HG03064 (cell line): ENCODE measurements around the gene ABHD16A.

ENCODE experiments used
- ATAC-seq: cut with Tn5 transposase; IDR thresholded peaks from one replicate; pipeline ENCODE4 v1.9.1; 2021; ENCODE audit warnings: low read depth; ENCODE audit not compliant: unreplicated experiment

ABHD16A gene

GRCh38 chr6:31663961-31664789 lies 38.9 kb downstream of the ABHD16A start:
- ATAC-seq: no peak

DNA sequence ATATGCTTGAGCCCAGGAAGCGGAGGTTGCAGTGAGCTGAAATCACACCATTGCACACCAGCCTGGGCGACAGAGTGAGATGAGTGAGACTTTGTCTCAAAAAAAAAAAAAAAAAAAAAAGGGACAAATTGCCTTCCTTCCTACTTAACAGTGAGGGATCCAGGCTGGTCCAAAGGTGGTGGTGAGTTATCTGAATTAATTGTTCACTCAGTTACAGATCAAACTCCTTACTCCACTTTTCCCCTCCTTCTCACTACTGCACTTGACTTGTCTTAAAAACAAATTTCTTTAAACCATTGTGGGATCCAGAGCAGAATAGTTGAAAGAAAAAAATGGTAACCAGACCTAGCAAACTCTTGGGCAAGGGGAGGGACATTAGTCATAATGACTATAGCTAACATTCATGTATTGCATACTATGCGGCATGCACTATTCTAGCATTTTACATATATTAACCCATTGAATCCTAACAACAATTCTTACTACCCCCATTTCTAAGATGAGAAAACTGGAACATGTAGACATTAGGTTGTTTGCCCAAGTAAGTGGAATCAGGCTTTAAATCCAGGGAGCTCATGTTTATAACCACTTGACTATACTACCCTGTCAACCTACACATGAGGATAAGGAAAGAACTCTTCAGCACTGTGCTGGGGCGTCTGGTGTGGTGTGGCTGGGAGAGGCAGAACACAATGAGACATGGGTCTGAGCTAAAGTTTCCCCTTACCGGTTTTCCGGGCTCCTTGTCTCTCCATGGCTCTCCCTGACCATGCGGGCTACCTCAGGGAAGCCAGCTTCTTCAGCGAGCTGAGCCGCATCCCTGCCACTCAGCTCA lies 39.8 kb downstream of the ABHD16A start:
- ATAC-seq: no peak

DNA sequence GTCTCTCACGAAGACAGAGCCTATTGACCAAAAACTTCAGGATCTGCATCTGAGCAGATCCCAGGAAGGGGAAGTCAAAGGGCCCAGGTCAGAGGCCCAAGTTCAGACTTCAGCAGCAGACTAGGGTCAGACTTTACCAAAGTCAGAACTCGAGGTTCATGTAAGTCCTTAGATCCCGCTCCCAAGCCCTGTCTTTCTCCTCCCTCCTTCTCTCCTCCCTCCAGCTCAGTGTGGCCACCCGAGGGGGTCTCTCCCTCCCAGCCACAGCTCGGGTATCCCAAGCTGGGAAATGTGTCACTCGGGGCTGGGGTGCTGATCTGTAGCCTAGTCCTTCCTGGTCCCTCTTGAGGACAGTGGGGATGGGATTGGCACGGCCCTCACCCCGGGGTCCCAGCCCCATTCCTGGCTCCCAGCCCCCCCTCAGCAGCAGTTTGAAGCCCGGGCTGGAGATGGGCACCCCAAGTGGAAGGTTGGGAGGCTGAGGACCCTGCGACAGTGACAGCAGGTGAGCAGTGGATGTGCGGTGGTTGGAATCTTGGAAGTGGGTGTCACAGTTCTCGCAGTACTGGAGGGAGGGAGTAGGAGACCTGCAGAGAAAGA lies 40.9 kb downstream of the ABHD16A start:
- no peak for ATAC-seq

DNA sequence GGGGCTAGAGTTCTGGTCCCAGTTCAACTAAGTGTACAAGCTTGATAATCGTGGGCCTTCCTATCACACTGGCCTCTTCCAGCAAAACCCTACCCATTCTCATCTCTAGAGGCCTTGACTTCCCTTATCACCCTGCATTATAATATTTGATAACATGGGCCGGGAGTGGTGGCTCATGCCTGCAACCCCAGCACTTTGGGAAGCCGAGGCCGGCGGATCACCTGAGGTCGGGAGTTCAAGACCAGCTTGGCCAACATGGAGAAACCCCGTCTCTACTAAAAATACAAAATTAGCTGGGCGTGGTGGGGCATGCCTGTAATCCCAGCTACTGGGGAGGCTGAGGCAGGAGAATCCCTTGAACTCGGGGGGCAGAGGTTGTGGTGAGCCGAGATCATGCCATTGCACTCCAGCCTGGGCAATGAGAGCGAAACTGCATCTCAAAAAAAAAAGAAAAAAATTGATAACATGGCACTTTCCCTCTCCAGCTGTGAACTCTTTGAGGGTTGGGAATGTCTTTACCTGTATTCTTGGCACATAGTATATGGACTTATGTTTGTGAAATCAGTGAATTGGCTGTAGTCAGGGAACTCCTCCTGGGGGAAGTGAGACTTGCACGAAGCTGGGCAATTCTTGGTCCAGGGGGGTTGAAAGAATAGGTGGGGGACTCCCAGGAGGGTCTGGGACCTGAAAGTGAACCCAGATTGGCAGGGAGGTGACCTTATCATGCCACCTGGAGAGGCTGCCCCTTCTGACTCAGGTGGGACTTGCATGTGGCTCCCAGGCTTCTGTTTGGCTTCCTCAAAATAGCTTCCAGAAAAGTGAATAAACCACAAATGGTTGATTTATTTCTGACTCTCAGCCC lies 41.6 kb downstream of the ABHD16A start:
- ATAC-seq: no peak

DNA sequence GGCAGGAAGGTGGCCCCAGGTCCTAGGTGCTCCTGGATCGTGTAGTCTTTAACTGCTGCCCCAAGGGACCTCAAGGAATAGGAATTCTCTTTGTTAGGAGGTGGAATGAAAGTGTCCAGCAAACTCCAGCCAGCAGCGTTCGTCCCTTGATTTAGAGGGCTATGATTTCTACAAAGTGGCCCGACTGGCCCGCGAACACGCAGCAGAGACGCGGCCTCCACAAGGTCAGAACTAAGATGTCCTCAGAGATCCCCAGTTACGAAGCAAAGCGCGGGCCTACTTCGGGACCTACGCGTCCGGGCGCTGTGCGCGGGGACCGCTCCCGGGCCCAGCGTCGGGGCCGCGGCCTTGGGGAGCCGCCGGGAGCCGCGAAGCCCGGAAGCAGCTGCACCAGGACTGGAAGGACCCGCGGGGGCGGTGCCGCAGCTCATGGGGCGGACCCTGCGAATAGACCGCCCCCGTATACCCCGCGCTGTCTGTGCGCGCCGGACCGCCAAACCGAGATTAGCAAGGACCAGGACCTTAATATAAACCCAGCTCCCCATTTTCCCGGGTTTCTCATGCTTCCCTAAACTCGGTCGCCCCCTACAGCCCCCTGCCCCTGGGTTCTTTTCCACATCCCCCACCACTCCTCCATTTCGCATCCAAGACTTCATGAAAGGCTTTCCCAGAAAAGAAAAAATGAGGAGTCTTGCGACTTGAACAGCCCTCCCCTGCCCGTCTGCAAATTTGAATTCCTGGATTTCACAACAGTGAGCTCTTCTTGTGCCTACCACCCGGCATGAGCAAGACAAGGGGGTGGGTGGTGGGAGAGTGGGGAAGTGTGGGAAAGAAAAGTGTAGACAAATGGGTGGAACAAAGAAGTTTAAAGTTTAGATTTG lies 42.5 kb downstream of the ABHD16A start, which contains the start of gene C6orf47:
C6orf47 (minus strand) TSS at position 398 of the 881 bp plus-strand sequence. CDS start 831 bp downstream, outside the sequence.
- ATAC-seq: peak; percentile 44

DNA sequence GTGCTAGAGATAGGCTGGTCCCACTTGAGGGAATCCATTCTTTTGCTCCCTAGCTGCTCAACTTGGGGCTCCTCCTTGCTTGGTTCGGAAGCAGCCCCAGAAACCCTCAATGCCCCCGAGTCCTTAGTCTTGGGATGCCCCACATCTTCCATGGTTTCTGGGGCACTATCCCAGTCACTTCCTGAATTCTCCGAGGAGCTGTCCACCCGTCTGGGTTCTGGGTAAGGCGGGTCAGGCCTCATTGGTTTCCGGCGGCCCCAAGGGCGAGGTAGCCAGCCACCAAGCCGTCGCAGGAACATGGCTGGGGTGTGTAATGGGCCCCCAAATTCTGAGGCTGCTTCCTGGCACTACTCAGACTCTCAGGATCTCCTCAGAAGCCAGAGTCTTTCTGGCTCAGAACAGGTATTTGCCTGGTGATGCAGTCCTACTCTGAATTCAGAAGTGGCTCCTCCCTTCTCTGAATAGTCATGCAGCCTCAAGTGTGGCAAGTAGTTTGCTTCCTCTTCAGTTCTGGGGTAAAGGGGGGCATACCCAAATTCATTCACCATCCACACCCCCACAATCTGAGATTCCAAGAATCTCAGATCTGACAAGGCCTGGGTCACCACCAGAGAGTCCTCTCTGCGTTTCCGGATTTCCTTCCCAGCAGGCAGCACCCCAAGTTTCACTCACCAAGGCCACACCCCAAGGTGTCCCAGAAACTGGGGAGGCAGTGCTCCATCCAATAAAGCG lies 43.3 kb downstream of the ABHD16A start:
- no peak for ATAC-seq

DNA sequence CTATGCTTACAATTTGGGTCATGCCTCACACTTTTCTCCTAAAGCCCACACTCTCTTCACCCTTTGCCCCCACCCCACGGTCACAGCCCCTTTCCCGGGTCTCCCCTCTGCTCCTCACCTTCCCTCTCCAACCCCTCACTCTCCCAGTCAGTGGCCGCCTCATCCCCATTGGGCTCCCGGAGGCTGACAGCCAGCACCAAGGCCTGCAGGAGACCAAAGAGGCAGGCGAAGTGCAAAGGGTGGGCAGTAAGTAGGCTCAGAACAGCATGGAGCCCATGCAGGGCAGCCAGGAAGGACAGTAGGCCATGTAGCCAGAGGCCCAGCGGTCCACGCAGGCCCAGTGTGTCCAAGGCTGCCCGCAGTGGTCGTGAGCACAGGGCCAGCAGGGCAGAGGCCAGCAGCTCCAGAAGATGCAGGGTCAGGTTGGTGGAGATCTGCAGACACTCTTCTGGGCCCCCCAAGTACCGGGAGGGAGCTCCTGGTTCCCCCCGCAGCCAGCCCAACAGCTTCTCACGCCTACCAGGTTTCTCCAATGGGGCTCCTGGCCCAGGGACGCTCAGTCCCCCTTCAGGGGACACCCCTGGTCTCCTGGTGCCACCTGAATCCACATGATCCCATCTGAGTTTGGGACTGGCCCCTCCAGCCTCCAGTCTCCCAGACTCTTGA lies 44.0 kb downstream of the ABHD16A start:
- no peak for ATAC-seq

DNA sequence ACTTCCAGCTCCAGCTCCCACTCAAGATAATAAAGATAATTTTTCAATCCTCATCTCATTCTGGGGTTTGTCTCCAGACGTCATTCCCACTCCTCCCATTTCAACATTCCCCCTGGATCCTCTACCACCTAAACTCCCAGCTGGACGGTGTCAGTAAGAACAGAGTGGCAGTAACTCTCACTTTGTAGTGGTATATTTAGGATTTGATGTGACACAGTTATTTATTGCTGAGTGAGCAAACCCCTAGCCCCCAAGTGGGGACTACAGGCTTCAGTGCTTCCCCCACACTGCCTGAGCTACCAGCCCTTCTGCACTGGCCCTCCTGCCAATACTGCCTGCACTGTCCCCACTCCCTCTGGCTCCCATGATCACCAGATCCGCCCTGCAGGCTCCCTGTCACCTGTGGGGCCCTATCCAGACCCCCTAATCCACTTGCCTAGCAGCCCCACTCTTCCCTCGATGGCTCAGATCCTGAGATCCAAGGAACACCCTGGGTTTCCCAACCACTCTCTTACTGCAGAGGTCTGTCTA lies 44.9 kb downstream of the ABHD16A start:
- no peak for ATAC-seq

DNA sequence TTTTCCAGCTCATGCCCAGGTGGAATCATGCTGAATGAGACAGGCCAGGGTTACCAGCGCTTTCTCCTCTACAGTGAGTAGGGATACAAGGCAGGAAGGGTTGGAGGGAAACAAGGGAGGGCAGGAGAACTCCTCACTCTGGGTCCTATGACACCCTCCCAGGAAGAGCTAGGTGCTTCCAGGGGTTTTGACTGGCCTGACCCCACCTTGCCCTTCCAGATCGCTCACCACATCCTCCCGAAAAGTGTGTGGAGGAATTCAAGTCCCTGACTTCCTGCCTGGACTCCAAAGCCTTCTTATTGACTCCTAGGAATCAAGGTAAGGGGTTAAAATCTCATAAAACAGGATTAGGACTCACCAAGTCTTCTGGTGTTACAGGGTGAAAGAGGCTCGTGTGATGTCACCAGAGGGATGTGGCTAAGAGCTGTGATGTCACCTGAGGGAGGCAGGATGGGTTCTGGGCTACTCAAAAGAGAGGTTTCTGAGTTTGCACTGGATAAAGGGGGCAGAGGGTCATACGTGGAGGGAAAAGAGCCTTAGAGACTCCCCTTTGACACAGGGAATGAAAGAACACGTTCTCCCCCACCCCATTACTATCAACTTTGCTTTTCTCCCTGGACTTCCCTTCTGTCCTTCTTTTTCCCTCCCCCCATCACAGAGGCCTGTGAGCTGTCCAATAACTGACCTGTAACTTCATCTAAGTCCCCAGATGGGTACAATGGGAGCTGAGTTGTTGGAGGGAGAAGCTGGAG lies 45.5 kb downstream of the ABHD16A start:
- ATAC-seq: no peak

GRCh38 chr6:31655349-31656237 lies 47.5 kb downstream of the ABHD16A start, which contains the start of gene APOM:
APOM (plus strand) TSS chr6:31655894; CDS start chr6:31655967, 73 bp downstream.
- no peak for ATAC-seq

DNA sequence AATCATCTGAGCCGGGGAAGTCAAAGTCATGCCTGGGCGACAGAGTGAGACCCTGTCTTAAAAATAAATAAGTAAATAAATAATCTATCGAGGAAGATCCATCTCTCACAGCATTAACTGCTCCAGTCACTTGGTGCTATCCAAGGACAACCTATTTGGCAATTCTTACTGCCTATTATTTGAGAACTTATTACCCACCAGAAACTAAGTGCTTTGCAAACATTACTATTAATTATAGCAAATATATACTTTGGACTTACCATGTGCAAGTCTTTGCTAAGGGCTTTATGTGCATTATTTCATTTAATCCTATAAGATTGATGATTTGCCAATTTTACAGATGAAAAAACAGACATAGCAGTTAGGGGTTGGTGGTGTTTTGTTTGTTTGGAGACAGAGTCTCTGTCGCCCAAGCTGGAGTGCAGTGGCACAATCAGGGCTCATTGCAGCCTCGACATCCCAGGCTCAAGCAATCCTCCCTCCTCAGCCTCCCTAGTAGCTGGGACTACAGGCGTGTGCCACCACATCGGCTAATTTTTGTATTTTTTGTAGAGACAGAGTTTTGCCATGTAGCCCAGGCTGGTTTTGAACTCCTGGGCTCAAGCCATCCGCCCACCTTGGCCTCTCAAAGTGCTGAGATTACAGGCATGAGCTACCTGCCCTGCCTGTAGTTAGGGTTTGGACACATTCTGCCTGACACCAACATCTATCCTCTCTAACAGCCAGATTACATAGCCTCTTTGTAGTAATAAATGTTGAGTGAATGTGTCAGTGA lies 48.4 kb downstream of the ABHD16A start:
- ATAC-seq: no peak

- ATAC-seq: peak; percentile 60
Measured at GRCh38 chr6:31652925-31653724, 50.0 kb downstream of the ABHD16A start.

DNA sequence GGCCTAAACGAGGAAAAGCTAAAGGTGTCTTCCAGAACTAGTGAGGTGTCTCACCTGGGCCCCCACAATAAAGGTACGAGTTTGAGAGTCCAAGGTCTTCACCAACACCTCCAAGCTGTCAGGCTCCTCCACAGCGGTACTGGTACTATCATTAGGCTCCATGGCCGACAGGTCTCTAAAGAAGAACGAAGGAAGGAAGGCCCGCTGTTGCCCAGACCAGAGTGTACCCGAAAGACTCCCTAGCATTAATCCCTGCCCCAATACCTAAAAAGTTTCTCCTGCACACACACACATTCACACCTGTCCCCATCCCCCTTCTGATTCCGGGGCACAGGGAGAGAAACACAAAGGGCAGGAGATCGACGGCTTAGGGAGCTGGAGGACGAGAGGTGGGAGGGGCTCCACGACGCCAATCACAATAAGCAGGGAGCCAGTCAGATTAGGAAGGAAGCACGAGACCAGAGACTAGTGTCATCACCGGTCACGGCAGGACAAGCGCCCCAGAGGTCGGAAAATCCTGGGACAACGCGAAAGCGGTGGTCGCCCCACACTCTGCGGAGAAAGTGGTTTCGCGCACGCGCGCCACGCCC lies 51.4 kb downstream of the ABHD16A start:
- peak; percentile 32 for ATAC-seq

GRCh38 chr6:31645325-31645724 lies 57.8 kb downstream of the ABHD16A start:
- ATAC-seq: no peak
